ENCODE data around the gene CBX4.

CBX4 gene

DNA sequence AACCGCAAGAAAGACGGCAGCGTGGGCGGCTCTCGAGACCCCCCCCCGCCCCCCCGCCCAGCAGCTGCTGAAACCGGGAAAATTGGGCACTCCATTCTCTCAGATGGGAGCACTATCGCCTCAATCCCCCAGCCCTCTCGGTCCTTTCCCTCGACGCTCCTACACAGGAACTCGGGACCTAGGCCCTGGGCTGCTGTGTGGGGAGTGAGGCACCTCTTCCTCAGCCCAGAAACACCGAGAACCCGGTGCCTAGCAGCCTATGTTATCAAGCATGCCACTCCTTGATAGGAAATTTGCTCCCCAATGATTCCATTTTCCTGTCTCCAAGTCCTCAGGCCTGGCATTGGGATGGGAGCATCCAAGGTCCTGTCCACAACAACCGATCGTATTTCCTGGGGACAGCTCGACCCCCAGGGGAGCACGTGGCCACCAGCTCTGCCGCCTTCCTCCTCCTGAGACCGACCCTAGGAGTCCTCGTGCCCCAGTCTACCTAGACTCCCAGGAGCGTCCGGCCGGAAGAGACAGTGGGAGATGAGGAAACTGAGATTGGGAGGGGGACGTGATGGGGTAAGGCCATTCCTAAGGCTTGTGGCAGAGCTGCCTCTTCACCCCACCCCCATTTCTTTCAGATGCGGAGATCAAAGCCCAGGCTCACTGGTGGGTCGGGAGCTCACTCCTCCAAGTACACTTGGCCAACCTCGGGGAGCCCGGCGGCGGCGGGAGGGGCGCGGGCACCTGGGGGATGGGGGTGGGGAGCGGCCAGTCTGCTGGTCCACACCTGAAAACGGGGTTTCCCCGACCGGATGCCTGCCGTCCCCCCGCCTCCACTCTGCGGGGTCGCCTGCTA is 24.9 kb downstream of the CBX4 start:
- no peak for DNase-seq (ENCODE audit: low read depth in 2 of 3, low spot score in 1 of 3)

GRCh38 chr17:79813297-79814126 is 25.7 kb downstream of the CBX4 start:
- DNase-seq (ENCODE audit: low read depth in 2 of 3, low spot score in 1 of 3), result no peak

- no peak for DNase-seq (ENCODE audit: low read depth in 2 of 3, low spot score in 1 of 3)
Measured at GRCh38 chr17:79812353-79813258, 26.6 kb downstream of the CBX4 start.

GRCh38 chr17:79811868-79812352 is 27.3 kb downstream of the CBX4 start:
- DNase-seq (ENCODE audit: low read depth in 2 of 3, low spot score in 1 of 3), result no peak

GRCh38 chr17:79811011-79811867 is 28.0 kb downstream of the CBX4 start:
- peak in 2 of 3 donors; percentile 19 to 38 for DNase-seq (ENCODE audit: low read depth in 2 of 3, low spot score in 1 of 3)

GRCh38 chr17:79810130-79811010 is 28.9 kb downstream of the CBX4 start:
- peak in 2 of 3 donors; percentile 52 to 68 for DNase-seq (ENCODE audit: low read depth in 2 of 3, low spot score in 1 of 3)

DNA sequence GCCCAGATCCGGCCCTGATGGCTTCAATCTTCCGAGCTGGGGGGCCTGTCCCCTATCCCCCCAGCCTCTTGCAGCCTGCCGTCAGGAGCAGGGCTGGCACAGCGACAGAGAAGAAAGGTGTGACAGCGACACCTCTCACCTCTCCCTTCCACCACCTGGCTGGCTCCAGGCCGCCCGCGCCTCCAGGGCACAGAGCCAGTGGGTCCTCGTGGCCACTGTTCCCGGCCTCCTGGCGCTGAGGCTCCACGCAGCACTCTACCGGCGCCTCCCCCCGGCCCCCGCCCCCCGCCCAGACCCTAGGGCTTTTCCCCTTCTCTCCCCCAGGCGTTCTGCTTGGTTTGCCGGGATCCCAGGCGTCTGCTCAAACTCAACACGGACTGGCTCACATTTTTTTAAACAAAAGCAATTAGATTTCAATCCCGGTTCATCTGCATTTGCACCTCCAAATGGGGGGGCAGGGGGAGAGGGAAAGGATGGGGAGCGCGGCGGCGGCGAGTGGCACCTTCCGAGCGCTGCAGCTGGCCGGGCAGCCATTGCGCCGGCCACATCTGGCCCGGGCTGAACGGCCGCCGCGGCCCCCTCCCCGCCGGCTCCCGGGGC is 29.6 kb downstream of the CBX4 start:
- DNase-seq (ENCODE audit: low read depth in 2 of 3, low spot score in 1 of 3), result no peak

DNA sequence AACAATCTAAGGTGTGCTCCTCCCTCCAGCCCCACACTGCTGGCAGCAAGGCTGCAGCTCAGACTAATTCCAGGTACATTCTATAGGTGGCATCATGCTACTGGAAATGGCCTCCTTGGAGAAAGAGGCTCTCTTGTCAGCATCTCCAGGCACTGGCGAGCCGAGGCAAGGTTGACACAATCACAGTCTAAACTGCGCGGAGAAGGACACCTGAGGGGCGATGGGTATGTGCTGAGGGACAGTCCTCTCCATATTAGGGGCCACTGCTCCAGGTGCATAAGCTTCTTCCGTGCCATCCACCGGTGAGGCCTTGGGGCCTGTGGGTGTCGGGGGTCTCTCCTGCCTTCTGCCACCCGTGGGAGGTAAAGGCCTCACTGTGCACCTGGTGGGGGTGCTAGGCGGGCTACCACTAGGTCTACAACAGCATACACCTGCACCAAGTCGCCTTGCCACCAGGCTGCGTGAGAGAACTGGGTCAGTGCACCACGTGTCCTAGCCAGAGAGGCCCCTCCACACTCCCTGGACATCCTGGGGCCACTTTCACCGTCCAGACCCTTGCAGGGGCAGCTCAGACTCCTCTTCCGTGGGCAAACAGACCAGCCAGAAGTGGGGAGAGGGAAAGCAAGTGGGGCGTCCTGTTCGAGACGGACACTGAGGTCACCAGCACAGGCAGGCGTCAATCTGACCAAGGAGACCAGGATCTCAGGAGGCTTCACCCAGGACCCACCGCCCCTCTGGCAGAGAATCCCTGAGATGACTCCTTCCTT is 30.3 kb downstream of the CBX4 start:
- DNase-seq (ENCODE audit: low read depth in 2 of 3, low spot score in 1 of 3), result no peak

- no peak for DNase-seq (ENCODE audit: low read depth in 2 of 3, low spot score in 1 of 3)
Measured at GRCh38 chr17:79806863-79807720, 32.1 kb downstream of the CBX4 start.

DNA sequence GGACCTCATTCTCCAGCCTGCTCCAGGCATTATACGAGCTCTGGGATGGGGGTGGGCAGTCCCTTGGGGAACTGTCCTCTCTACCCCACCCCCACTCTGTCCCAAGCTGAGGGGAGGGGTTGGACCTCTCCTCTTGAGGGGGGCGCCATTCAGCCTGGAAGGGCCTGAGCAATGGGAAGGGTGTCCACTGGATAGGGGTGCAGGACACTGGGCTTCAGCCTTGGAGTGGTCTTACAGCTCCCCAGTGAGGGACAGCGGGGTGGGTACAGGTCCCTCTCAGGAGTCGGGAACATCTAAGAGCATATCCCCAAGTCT is 32.8 kb downstream of the CBX4 start:
- no peak for DNase-seq (ENCODE audit: low read depth in 2 of 3, low spot score in 1 of 3)

DNA sequence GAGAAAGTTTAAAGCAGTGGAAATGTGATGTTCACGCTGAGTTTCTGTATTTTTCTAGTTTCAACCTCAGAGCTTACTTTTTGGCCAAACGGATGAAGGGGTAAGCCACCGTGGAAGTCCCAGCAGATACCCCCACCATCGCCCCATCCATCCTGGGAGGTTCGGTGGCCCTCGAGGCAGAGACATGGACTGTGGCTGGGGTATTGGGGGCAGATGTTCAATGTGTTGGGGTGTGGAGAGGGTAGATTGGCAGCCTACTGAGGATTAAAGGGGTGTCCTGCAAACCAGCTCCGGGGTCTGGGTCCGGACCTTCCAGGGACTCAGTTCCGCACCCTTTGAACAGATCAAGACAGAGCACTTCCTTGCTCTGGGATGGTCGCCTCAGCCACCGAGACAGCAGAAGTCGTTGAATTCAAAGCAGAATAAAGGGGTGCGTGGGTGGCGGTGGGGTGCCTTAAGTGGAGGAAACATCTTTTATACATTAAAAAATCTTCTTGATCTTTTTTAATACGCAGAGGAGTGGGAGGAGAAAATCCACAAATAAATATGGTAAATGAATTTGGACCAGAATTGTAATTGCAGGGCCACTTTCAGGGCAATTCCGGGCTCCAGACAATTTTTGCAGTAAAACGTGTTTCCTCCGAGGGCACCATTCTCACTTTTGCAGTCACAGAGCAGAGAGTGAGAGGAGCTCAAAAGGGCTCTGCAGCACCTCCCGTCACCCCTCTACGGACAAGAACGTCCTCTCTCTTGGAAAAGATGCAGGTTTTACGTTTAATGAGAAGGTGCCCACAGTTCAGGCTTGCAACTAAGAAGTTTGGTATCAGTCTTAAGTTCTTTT is 34.2 kb downstream of the CBX4 start:
- no peak for DNase-seq (ENCODE audit: low read depth in 2 of 3, low spot score in 1 of 3)

- DNase-seq (ENCODE audit: low read depth in 2 of 3, low spot score in 1 of 3), result peak; percentile 65 to 70 (median 69)
Measured at GRCh38 chr17:79803997-79804855, 35.0 kb downstream of the CBX4 start.

- DNase-seq (ENCODE audit: low read depth in 2 of 3, low spot score in 1 of 3), result no peak
Measured at GRCh38 chr17:79803421-79803996, 35.7 kb downstream of the CBX4 start.

DNA sequence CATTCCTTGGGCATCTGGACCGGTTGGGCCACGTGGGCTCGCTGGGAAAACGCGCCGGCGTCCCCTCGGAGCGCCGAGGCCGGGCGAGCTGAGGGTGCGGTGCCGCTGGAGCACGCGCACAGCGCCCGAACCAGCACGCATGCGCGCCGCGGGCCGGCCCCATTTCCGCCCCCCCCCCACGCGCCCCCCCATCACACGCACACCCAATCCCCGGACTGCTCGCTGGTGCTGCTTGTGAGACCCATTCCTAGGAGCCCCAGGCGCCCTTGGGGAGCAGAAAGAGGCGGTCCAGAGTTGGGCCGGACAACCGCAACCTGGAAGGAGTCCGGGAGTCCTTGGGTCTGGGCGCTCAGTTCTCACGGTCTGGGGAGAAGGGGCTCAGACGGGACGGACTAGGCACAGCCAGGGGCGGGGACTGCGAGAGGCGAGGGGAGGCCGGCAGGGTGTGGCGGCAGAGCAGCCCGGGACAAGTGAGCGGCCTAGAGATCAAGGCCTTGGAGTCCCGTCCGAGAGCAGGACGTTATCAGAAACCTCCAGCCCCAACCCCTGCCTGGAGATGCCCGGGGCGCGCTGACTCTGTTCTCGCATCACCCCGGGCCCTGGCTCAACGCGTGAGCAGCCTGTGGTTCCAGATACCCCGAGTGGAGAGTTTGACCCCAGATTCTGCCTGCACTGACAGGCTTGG is 36.4 kb downstream of the CBX4 start:
- no peak for DNase-seq (ENCODE audit: low read depth in 2 of 3, low spot score in 1 of 3)

Measured in stimulated activated CD4-positive, alpha-beta T cell treated with anti-CD3 and anti-CD28 coated beads, Interleukin-12 subunit alpha, Interleukin-12 subunit beta, amount 100 ng/mL, for 48 hours (primary cell).